GM12801 (cell line): ENCODE measurements around the gene PEAK3.

Experiments used
- TF ChIP-seq, protein P1 (sequence below): IDR thresholded peaks from one replicate; pipeline ENCODE4 v1.5.1; 2011; ENCODE audit warnings: control low read depth; ENCODE audit not compliant: insufficient read length; ENCODE audit errors: extremely low read depth

Gene PEAK3

DNA sequence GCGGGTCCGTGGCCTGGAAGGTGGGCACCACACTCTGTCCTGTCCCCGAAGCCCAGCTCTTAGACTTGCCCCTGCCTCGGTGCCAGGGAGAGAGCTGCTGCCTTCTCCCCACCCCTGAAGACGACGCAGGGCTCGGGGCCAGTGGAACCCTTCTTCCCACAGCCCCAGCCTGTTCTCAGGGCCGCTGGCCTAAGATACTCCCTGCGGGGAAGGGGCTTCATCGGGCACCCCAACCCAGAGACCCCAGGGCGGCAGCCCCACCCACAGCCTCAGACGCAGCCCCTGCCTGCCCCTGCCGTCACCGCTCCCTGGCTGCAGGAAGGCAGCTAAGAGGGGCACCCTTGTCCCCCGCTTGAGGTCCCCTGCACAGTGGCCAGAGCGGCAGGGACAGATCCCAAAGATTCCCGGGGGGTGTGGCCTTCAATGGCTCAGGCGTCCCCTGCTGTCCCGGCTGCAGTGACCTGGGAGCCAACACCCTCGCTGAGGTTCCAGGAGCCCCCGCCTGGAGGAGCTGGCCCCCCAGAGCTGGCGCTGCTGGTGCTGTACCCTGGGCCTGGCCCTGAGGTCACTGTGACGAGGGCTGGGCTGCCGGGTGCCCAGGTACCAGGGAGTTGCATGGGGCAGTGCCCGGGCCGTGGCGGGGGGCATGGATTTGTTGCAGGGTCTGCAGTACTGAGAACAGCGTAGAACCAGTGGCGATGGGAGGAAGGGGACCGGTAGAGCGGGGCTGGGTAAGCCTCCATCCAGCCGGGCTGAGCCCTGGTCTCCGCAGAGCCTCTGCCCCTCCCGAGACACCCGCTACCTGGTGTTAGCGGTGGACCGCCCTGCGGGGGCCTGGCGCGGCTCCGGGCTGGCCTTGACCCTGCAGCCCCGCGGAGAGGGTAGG is 31.9 kb downstream of the PEAK3 start:
- TF ChIP-seq, protein P1, sequence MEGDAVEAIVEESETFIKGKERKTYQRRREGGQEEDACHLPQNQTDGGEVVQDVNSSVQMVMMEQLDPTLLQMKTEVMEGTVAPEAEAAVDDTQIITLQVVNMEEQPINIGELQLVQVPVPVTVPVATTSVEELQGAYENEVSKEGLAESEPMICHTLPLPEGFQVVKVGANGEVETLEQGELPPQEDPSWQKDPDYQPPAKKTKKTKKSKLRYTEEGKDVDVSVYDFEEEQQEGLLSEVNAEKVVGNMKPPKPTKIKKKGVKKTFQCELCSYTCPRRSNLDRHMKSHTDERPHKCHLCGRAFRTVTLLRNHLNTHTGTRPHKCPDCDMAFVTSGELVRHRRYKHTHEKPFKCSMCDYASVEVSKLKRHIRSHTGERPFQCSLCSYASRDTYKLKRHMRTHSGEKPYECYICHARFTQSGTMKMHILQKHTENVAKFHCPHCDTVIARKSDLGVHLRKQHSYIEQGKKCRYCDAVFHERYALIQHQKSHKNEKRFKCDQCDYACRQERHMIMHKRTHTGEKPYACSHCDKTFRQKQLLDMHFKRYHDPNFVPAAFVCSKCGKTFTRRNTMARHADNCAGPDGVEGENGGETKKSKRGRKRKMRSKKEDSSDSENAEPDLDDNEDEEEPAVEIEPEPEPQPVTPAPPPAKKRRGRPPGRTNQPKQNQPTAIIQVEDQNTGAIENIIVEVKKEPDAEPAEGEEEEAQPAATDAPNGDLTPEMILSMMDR, result no peak

DNA sequence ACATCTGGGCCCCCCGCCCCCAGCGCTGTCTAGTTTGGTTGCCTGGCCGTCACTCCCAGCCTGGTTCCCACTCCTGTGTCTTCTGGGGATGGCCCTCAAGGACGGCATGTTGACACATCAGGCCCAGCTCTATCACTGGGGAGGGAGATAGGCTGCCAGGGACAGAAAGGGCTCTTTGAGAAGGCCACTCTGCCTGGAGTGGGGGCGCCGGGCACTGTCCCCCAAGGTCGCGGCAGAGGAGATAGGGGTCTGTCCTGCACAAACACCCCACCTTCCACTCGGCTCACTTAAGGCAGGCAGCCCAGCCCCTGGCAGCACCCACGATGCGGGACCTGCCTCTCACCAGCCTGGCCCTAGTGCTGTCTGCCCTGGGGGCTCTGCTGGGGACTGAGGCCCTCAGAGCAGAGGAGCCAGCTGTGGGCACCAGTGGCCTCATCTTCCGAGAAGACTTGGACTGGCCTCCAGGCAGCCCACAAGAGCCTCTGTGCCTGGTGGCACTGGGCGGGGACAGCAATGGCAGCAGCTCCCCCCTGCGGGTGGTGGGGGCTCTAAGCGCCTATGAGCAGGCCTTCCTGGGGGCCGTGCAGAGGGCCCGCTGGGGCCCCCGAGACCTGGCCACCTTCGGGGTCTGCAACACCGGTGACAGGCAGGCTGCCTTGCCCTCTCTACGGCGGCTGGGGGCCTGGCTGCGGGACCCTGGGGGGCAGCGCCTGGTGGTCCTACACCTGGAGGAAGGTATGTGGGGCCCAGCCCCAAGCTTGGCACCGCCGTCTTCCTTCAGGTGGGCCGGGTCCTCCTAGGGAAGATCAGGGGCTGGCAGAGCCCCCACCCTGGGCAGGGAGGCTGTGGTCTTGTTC is 32.7 kb downstream of the PEAK3 start, which contains the start of gene AMH:
TSS of gene AMH (plus strand) at position 314 of the 857 bp plus-strand sequence. CDS start at position 324, 10 bp downstream.
- TF ChIP-seq, protein P1, result no peak

DNA sequence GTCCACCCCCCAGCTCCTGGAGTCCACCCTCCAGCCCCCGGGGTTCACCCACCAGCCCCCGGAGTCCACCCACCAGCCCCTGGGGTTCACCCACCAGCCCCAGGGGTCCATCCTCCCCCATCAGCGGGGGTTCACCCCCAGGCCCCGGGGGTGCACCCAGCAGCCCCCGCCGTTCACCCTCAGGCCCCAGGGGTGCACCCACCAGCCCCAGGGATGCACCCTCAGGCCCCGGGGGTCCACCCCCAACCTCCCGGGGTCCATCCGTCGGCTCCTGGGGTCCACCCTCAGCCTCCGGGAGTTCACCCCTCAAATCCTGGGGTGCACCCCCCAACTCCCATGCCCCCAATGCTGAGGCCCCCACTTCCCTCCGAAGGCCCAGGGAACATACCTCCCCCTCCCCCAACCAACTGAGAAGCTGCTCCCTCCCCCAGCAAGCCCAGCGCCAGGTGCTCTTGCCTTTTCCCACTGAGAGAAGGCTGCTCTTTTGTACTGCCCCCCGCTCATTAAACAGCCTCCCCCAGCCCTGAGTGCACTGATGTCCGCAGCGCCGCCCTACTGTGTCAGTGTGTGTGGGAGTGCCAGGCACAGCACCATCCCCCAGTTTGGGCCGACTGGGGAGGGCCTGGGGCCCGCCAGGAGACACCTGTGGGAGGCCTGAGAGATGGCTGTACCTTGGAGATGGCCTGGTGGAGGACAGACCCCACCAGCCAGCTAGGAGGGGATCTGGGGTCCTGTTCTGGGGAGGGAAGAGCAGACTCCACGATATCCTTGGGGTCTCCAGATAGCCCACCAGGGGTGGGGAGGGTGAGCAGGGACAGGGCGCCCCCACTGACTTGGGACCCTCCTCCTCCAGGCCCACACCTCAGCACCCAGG is 33.6 kb downstream of the PEAK3 start:
- TF ChIP-seq, protein P1, result no peak

DNA sequence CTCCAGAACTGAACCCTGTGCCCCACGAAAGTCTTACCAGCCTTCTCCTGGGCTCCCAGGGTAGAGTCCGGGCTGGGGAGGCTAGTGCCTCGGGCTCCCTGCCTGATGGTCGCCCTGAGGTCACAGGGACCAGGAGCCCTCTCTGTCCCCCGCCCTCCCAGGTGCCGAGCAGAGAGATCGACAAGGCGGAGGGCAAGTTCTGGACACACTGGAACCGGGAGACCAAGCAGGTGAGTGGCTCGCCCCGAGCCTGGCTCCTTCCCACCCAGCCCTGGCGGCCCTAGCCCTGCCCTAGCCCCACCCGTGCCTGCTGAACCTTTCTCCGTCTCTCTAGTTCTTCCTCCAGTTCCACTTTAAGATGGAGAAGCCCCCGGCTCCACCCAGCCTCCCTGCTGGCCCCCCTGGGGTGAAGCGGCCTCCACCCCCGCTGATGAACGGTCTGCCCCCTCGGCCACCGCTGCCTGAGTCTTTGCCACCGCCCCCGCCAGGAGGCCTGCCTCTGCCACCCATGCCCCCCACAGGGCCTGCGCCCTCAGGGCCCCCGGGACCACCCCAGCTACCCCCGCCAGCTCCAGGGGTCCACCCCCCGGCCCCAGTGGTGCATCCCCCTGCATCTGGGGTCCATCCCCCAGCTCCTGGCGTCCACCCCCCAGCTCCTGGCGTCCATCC is 34.4 kb downstream of the PEAK3 start:
- TF ChIP-seq, protein P1, result no peak

DNA sequence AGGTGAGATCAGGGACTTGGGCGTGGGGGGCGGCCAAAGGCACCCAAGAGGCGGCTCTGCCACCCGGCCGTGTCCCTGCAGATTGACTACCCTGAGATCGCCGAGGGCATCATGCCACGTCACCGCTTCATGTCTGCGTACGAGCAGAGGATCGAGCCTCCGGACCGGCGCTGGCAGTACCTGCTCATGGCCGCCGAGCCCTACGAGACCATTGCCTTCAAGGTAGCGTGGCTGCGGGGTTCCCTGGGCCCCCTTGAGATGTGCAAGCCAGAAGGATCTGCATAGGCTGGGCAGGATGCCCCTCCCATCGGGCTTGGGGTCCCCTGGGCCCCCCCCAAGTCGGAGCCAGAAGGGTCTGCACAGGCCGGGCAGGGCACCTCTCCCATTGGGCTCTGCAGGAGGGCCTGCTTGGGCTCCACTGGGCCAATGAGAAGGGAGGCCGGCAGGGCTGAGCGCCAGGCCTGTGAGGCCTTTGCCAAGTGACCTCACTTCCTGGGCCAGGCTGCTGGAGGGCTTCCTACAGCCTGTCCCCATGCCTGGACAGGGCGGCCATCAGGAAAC is 35.1 kb downstream of the PEAK3 start:
- TF ChIP-seq, protein P1, result no peak

DNA sequence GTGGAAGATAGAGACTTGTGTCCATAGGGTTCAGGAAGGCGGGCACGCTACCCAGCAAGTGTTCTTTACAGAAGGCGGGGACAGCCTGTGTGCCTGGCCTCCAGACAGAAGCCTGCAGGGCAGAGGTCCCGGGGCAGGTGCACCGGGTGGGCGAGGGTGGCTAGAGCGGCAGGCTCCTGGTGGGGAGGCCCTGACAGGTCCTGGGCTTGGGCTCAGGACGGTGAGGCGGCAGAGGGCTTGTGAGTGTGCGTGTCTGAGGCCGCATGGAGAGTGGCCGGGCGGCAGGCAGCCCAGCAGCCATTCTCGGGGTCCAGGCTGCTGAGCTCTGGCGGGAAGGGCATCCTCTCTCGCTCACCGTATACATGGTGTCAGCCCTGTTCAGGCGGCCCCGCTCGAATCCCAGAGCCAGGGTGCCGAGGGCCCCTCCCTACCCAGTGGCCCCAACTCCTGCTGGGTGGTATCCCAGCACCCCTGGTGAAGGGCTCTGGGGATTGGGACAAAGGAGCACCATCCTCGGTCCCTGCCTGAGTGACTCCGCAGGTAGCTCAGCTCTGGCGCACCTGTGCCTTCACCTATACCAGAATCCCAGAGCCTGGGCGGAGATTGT is 35.9 kb downstream of the PEAK3 start:
- TF ChIP-seq, protein P1, result no peak
